ENCODE data around the gene NPFFR1. TPM values are rescaled to one million over a fixed set of nuclear protein-coding genes. Genes with fewer than 3 reads are reported as not detected.

NPFFR1 gene
- total RNA-seq, 1 experiment from 2014 or later = not detected

DNA sequence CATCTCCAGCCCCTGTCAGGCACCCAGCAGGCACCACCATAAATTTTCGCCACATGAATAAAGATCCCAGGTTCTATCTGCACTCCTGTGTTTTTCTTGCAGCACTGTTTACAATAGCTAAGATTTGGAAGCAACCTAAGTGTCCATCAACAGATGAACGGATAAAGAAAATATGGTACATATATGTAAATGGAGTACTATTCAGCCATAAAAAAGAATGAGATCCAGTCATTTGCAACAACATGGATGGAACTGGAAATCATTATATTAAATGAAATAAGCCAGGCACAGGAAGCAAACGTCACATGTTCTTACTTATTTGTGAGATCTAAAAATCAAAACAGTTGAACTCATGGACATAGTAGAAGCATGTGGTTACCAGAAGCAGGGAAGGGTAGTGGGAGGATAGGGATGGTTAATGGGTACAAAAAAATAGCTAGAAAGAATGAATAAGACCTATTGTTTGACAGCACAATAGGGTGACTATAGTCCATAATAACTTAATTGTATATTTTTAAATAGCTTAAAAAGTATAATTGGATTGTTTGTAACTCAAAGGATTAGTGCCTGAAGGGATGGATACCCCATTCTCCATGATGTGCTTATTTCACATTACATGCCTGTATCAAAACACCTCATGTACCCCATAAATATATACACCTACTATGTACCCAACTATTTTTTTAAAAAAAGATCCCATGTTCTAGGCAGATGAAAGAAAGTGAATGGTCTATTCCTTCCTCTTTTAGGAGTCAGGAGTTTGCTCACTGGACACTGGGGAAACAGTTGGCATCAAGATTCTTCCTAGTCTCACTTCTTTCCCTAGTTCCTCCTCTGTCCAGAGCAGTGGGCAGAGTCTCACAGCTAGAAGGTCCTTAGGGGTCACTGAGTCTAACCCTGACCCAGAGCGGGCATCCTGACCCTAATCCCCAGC is 1.0 kb upstream of the NPFFR1 start:
- H2AFZ ChIP-seq (ENCODE audit: low read length) = no peak overlapping the region
- DNase-seq = no peak
- TF ChIP-seq, protein P1, sequence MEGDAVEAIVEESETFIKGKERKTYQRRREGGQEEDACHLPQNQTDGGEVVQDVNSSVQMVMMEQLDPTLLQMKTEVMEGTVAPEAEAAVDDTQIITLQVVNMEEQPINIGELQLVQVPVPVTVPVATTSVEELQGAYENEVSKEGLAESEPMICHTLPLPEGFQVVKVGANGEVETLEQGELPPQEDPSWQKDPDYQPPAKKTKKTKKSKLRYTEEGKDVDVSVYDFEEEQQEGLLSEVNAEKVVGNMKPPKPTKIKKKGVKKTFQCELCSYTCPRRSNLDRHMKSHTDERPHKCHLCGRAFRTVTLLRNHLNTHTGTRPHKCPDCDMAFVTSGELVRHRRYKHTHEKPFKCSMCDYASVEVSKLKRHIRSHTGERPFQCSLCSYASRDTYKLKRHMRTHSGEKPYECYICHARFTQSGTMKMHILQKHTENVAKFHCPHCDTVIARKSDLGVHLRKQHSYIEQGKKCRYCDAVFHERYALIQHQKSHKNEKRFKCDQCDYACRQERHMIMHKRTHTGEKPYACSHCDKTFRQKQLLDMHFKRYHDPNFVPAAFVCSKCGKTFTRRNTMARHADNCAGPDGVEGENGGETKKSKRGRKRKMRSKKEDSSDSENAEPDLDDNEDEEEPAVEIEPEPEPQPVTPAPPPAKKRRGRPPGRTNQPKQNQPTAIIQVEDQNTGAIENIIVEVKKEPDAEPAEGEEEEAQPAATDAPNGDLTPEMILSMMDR (conservative IDR thresholded peaks at IDR 0.05) = no peak
- no peak overlapping the region for H4K5ac ChIP-seq (ENCODE audit: insufficient read length, low read depth, low read length)
- no peak overlapping the region for H2BK15ac ChIP-seq (ENCODE audit: low read depth, low read length)
- no peak overlapping the region for H3T11ph ChIP-seq (ENCODE audit: low read length)
- H2AK5ac ChIP-seq (ENCODE audit: insufficient read length, low read length) = no peak overlapping the region
- H3K27ac ChIP-seq (ENCODE audit: insufficient read length, low read depth, low read length) = no peak overlapping the region
- no peak overlapping the region for H2BK20ac ChIP-seq (ENCODE audit: low read depth, low read length, poor library complexity, severe bottlenecking)
- H2BK12ac ChIP-seq (ENCODE audit: insufficient read length, low read depth, low read length) = no peak overlapping the region
- H3K27me3 Mint-ChIP-seq (ENCODE audit: low read depth) = peaks cover 75% of the 10 kb centered on the region
- H3K4ac ChIP-seq (ENCODE audit: low read depth, low read length) = no peak overlapping the region
- H3K27me3 ChIP-seq (ENCODE audit: insufficient read depth, low read length) = peaks cover 25% of the 10 kb centered on the region
- H3K9ac ChIP-seq (ENCODE audit: extremely low read depth, insufficient read length, low read length) = no peak overlapping the region
- peak overlapping the region in 1 of 2 experiments; percentile 77; a peak in 2 of 5 replicates for H3K4me3 Mint-ChIP-seq
- H3K56ac ChIP-seq (ENCODE audit: insufficient read length, low read depth, low read length) = no peak overlapping the region
- no peak overlapping the region for H3K27ac Mint-ChIP-seq
- peaks cover 7% of the 10 kb centered on the region for H3K23me2 ChIP-seq (ENCODE audit: insufficient read length, low read depth, low read length, poor library complexity, severe bottlenecking)
- no peak overlapping the region for H2BK120ac ChIP-seq (ENCODE audit: low read depth, low read length, poor library complexity, severe bottlenecking)
- no peaks in the 10 kb centered on the region for H3K79me2 ChIP-seq (ENCODE audit: insufficient read depth, low read length)
- no peak overlapping the region for H3K4me2 ChIP-seq (ENCODE audit: insufficient read depth, insufficient read length, low read length)
- H4K8ac ChIP-seq (replicated peaks; ENCODE audit: insufficient read length, low read depth, low read length) = no peak overlapping the region
- H3K36me3 Mint-ChIP-seq (ENCODE audit: insufficient read depth in 1 of 3, low read depth in 3 of 3) = no peaks in the 10 kb centered on the region
- no peaks in the 10 kb centered on the region for H3K79me1 ChIP-seq (ENCODE audit: insufficient read depth, low read depth, low read length, poor library complexity, severe bottlenecking)
- no peak overlapping the region for H4K91ac ChIP-seq (ENCODE audit: insufficient read length, low read depth, low read length)
- no peak overlapping the region for H3K18ac ChIP-seq (ENCODE audit: insufficient read length, low read depth, low read length)
- no peaks in the 10 kb centered on the region for H3K9me3 ChIP-seq (ENCODE audit: control insufficient read depth, low read depth, low read length)
- H3K4me1 Mint-ChIP-seq = peaks cover 0 to 4% of the 10 kb centered on the region in 2 experiments; a peak in 2 of 4 replicates
- no peak overlapping the region for H2BK5ac ChIP-seq (ENCODE audit: insufficient read length, low read length)
- H3K14ac ChIP-seq (ENCODE audit: insufficient read depth, low read length) = no peak overlapping the region
- H3K4me1 ChIP-seq (ENCODE audit: insufficient read depth, low read length) = no peaks in the 10 kb centered on the region
- no peak overlapping the region for H3K23ac ChIP-seq (ENCODE audit: insufficient read length, low read depth, low read length)
- H3K9me3 Mint-ChIP-seq = peaks cover 0 to 6% of the 10 kb centered on the region in 2 experiments; a peak in 2 of 5 replicates
- H4K20me1 ChIP-seq (ENCODE audit: control insufficient read depth, insufficient read depth, insufficient read length) = no peaks in the 10 kb centered on the region
- no CpG with 5 or more reads among the region's 4 CpGs for WGBS (ENCODE audit: extremely low coverage, insufficient read length, low lambda C conversion rate)
